Adrenal gland (tissue), 12 donors: ENCODE results near the gene ADCY5. TPM values are rescaled to one million over a fixed set of nuclear protein-coding genes. Genes with fewer than 3 reads are reported as not detected.

Experiments
- DNase-seq, 7 donors: peaks; one replicate each; pipeline ENCODE4 v3.0.0-alpha.2; 2019 to 2020
- H3K27ac ChIP-seq, 5 donors: fragments of 200-600 bp; sonication (generic) in 4 of 5; 1 replicate in 3 of 5; 2 replicates in 2 of 5; pipeline versions ENCODE4 v1.5.1 to v1.8.0; 2016 to 2020; ENCODE audit warnings: mild to moderate bottlenecking in 1 of 5
- H3K27me3 ChIP-seq: fragments of 200-600 bp; 2 replicates; pipeline ENCODE4 v1.8.0; 2021
- H3K36me3 ChIP-seq, 2 donors: fragments of 200-600 bp; replicated peaks in 1 of 2; 1 replicate in 1 of 2; 2 replicates in 1 of 2; pipeline versions ENCODE4 v1.5.1 to v1.8.0; 2018 to 2022
- H3K4me1 ChIP-seq, 2 donors: fragments of 200-600 bp; replicated peaks in 1 of 2; 1 replicate in 1 of 2; 2 replicates in 1 of 2; pipeline versions ENCODE4 v1.5.1 to v1.8.0; 2018 to 2021
- H3K4me3 ChIP-seq, 4 donors: fragments of 200-600 bp; sonication (generic) in 3 of 4; one replicate each; pipeline ENCODE4 v1.5.1; 2016 to 2018
- H3K9me3 ChIP-seq, 3 donors: fragments of 200-600 bp; sonication (generic) in 1 of 3; replicated peaks in 1 of 3; 1 replicate in 2 of 3; 2 replicates in 1 of 3; pipeline versions ENCODE4 v1.5.1 to v1.8.0; 2016 to 2021
- POLR2A ChIP-seq, 2 donors: fragments of 450-650 bp; IDR thresholded peaks; one replicate each; pipeline ENCODE4 v1.6.1; 2017; ENCODE audit warnings: antibody characterized with exemption in 2 of 2, mild to moderate bottlenecking in 2 of 2, moderate library complexity in 1 of 2
- WGBS, 4 donors: extraction: QIAGEN DNeasy Blood & Tissue Kit in 2 of 4; methylation state at CpG; one replicate each; pipeline versions ENCODE4 v1.1.5 to v1.1.7; 2013 to 2017; 5-methylcytosine and 5-hydroxymethylcytosine counted together
- intact Hi-C, 2 donors: fragments of 100-400 bp; cut with DNase I; formaldehyde crosslinking; loops; one replicate each; pipeline versions ENCODE4 v1.14.1 to v1.15.0; 2022 to 2023
- polyA plus RNA-seq, 3 donors: library from polyadenylated mRNA; stranded (reverse); fragments of 200-250 nt in 2 of 3; fragments of 350-450 nt in 1 of 3; fragmentation: Illumina TruSeq in 1 of 3; extraction: RNeasy Lipid Tissue Mini Kit (QIAGEN cat#74804) in 1 of 3; gene quantifications; one replicate each; pipeline ENCODE4 v1.2.3, GENCODE V29; 2013 to 2014
- total RNA-seq, 9 donors: library from RNA; depleted of rRNA in 4 of 9; stranded (reverse); fragments of >200 nt in 4 of 9; fragments of 120-200 nt in 1 of 9; fragmentation: NEBNext Ultra II Directional in 1 of 9; extraction: Animal tissue kit (Norgen Biotek cat#: 25700) in 1 of 9; gene quantifications; one replicate each; pipeline versions ENCODE4 v1.1.0 to v1.2.4, GENCODE V29; 2013 to 2023
- TF ChIP-seq, protein P1 (sequence below), 6 experiments: fragments of 450-650 bp in 4 of 6; fragments of 200-600 bp in 2 of 6; sonication (generic) in 1 of 6; IDR thresholded peaks; 1 replicate in 5 of 6; 2 replicates in 1 of 6; pipeline versions ENCODE4 v1.5.1 to v1.8.0; 2016 to 2021; ENCODE audit warnings: antibody characterized with exemption in 6 of 6, mild to moderate bottlenecking in 2 of 6, moderate library complexity in 1 of 6
- donor health status: healthy with polysubstance abuse.
- donor health status: Bipolar disorder and iron deficiency.
- donor health status: DM: yes; HTN: yes; CAD: no.
- donor health status: DM: no; HTN: no; CAD: no.
- donor health status: DM: no; HTN: no; CAD: no.
- donor health status: DM: yes; HTN: yes; CAD: no.

Gene ADCY5
- total and polyA plus RNA-seq, 12 donors, result 1.2 to 12.4 (median 4.4) TPM

DNA sequence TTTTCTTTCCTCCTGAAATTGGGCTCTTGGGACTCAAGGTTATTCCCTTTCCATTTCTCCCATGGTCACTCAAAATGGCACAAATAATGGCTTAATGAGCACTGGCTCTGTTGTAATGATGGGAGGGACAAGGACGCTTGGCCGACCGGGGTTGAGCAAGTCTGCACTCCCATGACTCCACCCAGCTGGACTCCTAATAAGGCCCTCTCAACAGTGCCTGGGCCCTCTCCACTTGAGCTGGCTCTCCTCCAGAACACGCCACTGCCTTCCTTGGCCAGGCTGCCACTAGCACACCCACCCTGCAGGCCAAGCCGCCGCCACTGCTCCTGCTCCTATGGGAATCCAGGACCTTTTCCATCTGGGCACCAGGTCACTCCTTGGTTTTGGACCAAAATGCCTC lies 42.3 kb downstream of the ADCY5 start:
- peak overlapping the region in 1 of 5 donors; percentile 44 for H3K27ac ChIP-seq

DNA sequence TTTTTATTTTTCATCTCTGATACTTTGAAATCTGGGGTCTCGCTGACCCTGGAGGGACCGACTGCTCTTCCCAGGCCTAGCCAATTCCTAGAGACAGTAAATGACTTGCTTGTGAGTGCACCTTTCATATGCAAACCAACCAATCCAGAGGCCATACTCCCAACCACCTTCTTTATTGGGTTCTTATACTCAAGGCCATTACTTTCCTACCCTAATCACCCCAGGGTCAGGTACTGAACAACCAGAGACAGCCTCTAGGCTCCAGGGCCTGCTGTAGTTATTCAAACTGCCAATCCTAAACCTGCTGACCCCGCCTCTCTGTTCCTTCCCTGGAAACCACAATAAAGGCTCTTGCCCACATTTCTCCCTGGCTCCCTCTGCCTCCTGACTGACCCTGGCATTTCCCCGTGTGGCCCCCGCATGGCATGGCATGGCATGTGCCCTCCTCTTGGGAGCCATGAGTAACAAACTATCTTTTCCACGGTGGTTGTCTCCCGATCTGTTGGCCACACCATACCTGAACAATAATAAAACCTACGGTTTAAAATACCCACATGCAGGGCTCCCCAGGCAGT lies 42.9 kb downstream of the ADCY5 start:
- no peaks in the 10 kb centered on the region for H3K36me3 ChIP-seq
- peak overlapping the region in 1 of 5 donors; percentile 44 for H3K27ac ChIP-seq
- peaks cover 0 to 13% of the 10 kb centered on the region in 2 donors for H3K4me1 ChIP-seq
- intact Hi-C loops, result no loop called here
- no peaks in the 10 kb centered on the region for H3K27me3 ChIP-seq
- 77 to 93% (median 92%) methylated on average over 7 to 8 of the region's 8 CpGs for WGBS, 4 donors
- TF ChIP-seq, protein P1, sequence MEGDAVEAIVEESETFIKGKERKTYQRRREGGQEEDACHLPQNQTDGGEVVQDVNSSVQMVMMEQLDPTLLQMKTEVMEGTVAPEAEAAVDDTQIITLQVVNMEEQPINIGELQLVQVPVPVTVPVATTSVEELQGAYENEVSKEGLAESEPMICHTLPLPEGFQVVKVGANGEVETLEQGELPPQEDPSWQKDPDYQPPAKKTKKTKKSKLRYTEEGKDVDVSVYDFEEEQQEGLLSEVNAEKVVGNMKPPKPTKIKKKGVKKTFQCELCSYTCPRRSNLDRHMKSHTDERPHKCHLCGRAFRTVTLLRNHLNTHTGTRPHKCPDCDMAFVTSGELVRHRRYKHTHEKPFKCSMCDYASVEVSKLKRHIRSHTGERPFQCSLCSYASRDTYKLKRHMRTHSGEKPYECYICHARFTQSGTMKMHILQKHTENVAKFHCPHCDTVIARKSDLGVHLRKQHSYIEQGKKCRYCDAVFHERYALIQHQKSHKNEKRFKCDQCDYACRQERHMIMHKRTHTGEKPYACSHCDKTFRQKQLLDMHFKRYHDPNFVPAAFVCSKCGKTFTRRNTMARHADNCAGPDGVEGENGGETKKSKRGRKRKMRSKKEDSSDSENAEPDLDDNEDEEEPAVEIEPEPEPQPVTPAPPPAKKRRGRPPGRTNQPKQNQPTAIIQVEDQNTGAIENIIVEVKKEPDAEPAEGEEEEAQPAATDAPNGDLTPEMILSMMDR (IDR thresholded peaks at IDR 0.05), result no peak
- no peak for TF ChIP-seq POLR2A (IDR thresholded peaks at IDR 0.05)
- DNase-seq, result no peak
- no peak overlapping the region for H3K4me3 ChIP-seq
- no peaks in the 10 kb centered on the region for H3K9me3 ChIP-seq

More for the DNA sequence above, 42.3 kb downstream of the ADCY5 start:
- peak; percentile 38 to 82 (median 77) for DNase-seq
- Histone ChIP-seq H3K36me3 (no peaks in the 10 kb centered on the region), H3K4me1 (peaks cover 0 to 13% of the 10 kb centered on the region in 2 donors), H3K4me3 (no peak overlapping the region), H3K27me3 (no peaks in the 10 kb centered on the region), H3K9me3 (no peaks in the 10 kb centered on the region)
- intact Hi-C loops, result no loop called here
- no peak for TF ChIP-seq POLR2A (IDR thresholded peaks at IDR 0.05)
- TF ChIP-seq, protein P1 (IDR thresholded peaks at IDR 0.05), result no peak
- 64 to 69% (median 66%) methylated on average over 6 of the region's 6 CpGs for WGBS, 4 donors

DNA sequence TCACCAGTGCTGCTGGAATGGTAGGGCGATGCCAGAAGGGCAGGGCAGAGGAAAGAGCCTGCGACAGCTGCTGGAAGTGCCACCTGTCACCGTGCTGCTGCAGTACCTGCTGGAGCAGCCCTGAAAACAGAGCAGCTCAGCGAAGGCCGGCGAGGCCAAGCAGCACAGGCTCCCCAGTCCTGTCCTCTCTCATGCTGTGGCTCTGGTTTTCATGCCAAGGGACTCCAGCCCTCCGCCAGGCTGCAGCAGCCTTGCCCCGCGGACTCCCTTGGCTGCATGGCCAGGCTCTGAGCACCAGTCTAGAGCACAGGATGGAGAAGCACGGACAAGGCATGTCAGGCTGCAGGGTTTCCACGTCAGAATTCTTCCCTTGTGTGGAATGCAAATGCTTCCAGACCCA lies 43.9 kb downstream of the ADCY5 start:
- H3K4me3 ChIP-seq, result no peak overlapping the region
- 88 to 93% (median 91%) methylated on average over 9 to 11 of the region's 11 CpGs for WGBS, 4 donors
- intact Hi-C loops, result no loop called here
- TF ChIP-seq POLR2A (IDR thresholded peaks at IDR 0.05), result no peak
- TF ChIP-seq, protein P1 (IDR thresholded peaks at IDR 0.05), result no peak
- DNase-seq, result no peak
- no peaks in the 10 kb centered on the region for H3K36me3 ChIP-seq
- peak overlapping the region in 1 of 5 donors; percentile 54 for H3K27ac ChIP-seq
- peaks cover 0 to 13% of the 10 kb centered on the region in 2 donors for H3K4me1 ChIP-seq
- no peaks in the 10 kb centered on the region for H3K27me3 ChIP-seq
- no peaks in the 10 kb centered on the region for H3K9me3 ChIP-seq

- H3K36me3 ChIP-seq, result no peaks in the 10 kb centered on the region
- 67 to 80% (median 73%) methylated on average over 2 to 3 of the region's 3 CpGs for WGBS, 4 donors
- H3K9me3 ChIP-seq, result no peaks in the 10 kb centered on the region
- peak overlapping the region in 1 of 5 donors; percentile 54 for H3K27ac ChIP-seq
- H3K4me3 ChIP-seq, result no peak overlapping the region
- no peaks in the 10 kb centered on the region for H3K27me3 ChIP-seq
- TF ChIP-seq, protein P1 (IDR thresholded peaks at IDR 0.05), result no peak
- TF ChIP-seq POLR2A (IDR thresholded peaks at IDR 0.05), result no peak
- intact Hi-C loops, result no loop called here
- DNase-seq, result no peak
- peaks cover 0 to 13% of the 10 kb centered on the region in 2 donors for H3K4me1 ChIP-seq
Observed at GRCh38 chr3:123404391-123404790, 44.5 kb downstream of the ADCY5 start.
